CD4-positive, alpha-beta T cell (primary cell): ENCODE data around the gene MPZL2. TPM values are rescaled to one million over a fixed set of nuclear protein-coding genes. Genes with fewer than 3 reads are reported as not detected.
A peak's percentile ranks its signal among the peaks of the same experiment; 100 is the strongest.

ENCODE experiments used
- ATAC-seq: fragments of 200-7000 bp; cut with Tn5 transposase; one replicate; pipeline ENCODE4 v1.10.0; 2022; ENCODE audit warnings: mild to moderate bottlenecking; ENCODE audit not compliant: poor library complexity
- CTCF ChIA-PET: fragments of 350-600 bp; sonication (Branson Sonifier 250); formaldehyde crosslinking; loops from one replicate; lab custom pipeline; 2021; ENCODE audit warnings: antibody characterized with exemption, inconsistent platforms; lab: Charles Lee
- POLR2A ChIA-PET: fragments of 350-600 bp; sonication (Branson Sonifier 250); formaldehyde crosslinking; loops from one replicate; lab custom pipeline; 2021; ENCODE audit warnings: antibody characterized with exemption, inconsistent platforms; lab: Charles Lee
- DNase-seq, 14 experiments: peaks; one replicate each; pipeline ENCODE4 v3.0.0-alpha.2; 2013 to 2020; ENCODE audit warnings: mixed read lengths in 2 of 14
- H3K27ac ChIP-seq, 2 donors: one replicate each; pipeline versions ENCODE4 v1.5.1 to v1.7.0; 2013; ENCODE audit warnings: low read length in 2 of 2, low read depth in 1 of 2, mild to moderate bottlenecking in 1 of 2
- H3K27me3 ChIP-seq, 2 experiments: 1 replicate in 1 of 2; 2 replicates in 1 of 2; pipeline versions ENCODE4 v1.6.1 to v1.7.0; 2013; ENCODE audit warnings: low read length in 2 of 2, control low read depth in 1 of 2, mild to moderate bottlenecking in 1 of 2, moderate library complexity in 1 of 2; ENCODE audit not compliant: insufficient read depth in 2 of 2, control insufficient read depth in 1 of 2
- H3K36me3 ChIP-seq: one replicate; pipeline ENCODE4 v1.6.1; 2013; ENCODE audit warnings: low read length, control low read depth; ENCODE audit not compliant: insufficient read depth
- H3K4me1 ChIP-seq: one replicate; pipeline ENCODE4 v1.6.1; 2013; ENCODE audit warnings: low read length, control low read depth; ENCODE audit not compliant: insufficient read depth
- H3K4me3 ChIP-seq: one replicate; pipeline ENCODE4 v1.5.1; 2013; ENCODE audit warnings: mild to moderate bottlenecking, low read length, moderate library complexity
- H3K9me3 ChIP-seq, 2 experiments: 1 replicate in 1 of 2; 2 replicates in 1 of 2; pipeline versions ENCODE4 v1.6.1 to v1.7.0; 2013; ENCODE audit warnings: low read length in 2 of 2, mild to moderate bottlenecking in 2 of 2, control low read depth in 1 of 2, moderate library complexity in 1 of 2; ENCODE audit not compliant: control insufficient read depth in 1 of 2, insufficient read depth in 1 of 2
- H3K27ac Mint-ChIP-seq: one replicate; pipeline ENCODE4 v1.8.0; 2020; ENCODE audit warnings: mixed read lengths
- H3K27me3 Mint-ChIP-seq: one replicate; pipeline ENCODE4 v1.8.0; 2021; ENCODE audit warnings: mixed read lengths
- H3K36me3 Mint-ChIP-seq: one replicate; pipeline ENCODE4 v1.8.0; 2021; ENCODE audit warnings: low read depth, mixed read lengths
- H3K4me1 Mint-ChIP-seq: one replicate; pipeline ENCODE4 v1.8.0; 2021; ENCODE audit warnings: low read depth, mixed read lengths
- H3K4me3 Mint-ChIP-seq: one replicate; pipeline ENCODE4 v1.8.0; 2020; ENCODE audit warnings: mild to moderate bottlenecking, mixed read lengths
- H3K9me3 Mint-ChIP-seq: one replicate; pipeline ENCODE4 v1.8.0; 2020; ENCODE audit warnings: mixed read lengths
- intact Hi-C, 2 experiments: fragments of 100-400 bp; cut with DNase I in 1 of 2; cut with micrococcal nuclease in 1 of 2; formaldehyde crosslinking; loops; one replicate each; pipeline versions ENCODE4 v1.15.1 to v1.9.0; 2023 to 2025; cut with DNase I, micrococcal nuclease
- total RNA-seq, 174 experiments: library from RNA in 2 of 174; stranded (reverse) in 2 of 174; gene quantifications; one replicate each; pipeline ENCODE4 v1.2.3 and lab custom pipeline; 2021 to 2026
- TF ChIP-seq, protein P1 (sequence below): fragments of 200-600 bp; IDR thresholded peaks from one replicate; pipeline ENCODE4 v1.8.0; 2022; ENCODE audit warnings: antibody characterized with exemption, mild to moderate bottlenecking

The MPZL2 gene
- total RNA-seq, 2 experiments from 2014 or later, result 0.95 to 1.8 TPM

DNA sequence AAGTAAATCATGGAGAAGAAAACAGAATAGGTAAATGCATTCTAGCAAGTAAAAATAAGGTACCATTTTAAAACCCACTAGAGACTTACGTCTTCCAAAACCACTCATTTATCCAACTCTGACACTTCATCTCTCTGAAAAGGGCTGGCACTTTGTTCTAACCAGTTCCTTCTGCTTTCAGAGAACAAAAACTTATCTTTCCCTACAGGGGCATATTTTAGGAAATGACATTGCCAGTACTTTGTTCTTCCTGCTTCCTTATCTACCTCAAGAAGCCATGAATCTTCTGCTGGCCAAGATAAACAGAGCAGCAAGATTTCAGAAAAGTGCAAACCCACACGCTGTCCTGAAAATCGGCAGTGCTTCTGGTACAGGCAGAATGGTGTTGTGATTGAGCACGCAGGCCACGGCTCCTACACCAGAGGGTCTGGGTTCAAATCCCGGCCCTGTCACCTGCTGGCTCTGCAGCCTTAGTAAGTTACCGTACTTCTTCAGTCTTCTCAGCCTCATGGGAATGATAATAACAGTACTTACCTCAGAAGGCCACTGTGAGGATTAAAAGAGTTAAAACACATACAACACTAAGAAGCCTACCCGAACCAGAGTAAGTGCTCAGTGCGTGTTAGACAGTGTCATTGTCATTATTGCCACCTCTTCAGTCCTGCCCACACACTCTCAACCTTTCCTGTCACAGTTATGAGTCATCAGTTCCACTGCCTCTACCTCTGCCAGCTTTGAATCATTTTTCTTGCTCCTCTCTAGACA, 22.9 kb downstream of the MPZL2 start:
- Histone ChIP-seq H3K36me3 (peaks cover 20% of the 10 kb centered on the region), H3K27ac (peak overlapping the region; percentile 42 to 79), H3K27me3 (no peaks in the 10 kb centered on the region), H3K9me3 (no peaks in the 10 kb centered on the region), H3K4me3 (peak overlapping the region; percentile 21), H3K4me1 (peaks cover 49% of the 10 kb centered on the region)
- H3K4me1 Mint-ChIP-seq, result peaks cover 70% of the 10 kb centered on the region
- peak in 11 of 14 experiments; percentile 22 to 90 (median 55) for DNase-seq
- H3K36me3 Mint-ChIP-seq, result peaks cover 38% of the 10 kb centered on the region
- peak overlapping the region; percentile 71 for H3K4me3 Mint-ChIP-seq
- ATAC-seq, result peak; percentile 96
- CTCF ChIA-PET, result interaction anchor here (0.8 to 3.1 kb wide), 8 partner anchors 10 to 54 kb away, joined by 3 to 19 read pairs (median 4); partner anchors contain the start of gene MPZL2
- H3K27me3 Mint-ChIP-seq, result no peaks in the 10 kb centered on the region
- intact Hi-C loops, result loop anchor here in 1 of 2 experiments (2.0 to 5.0 kb wide), 2 partner anchors 16 to 39 kb away; partner anchors contain the start of gene JAML
- H3K9me3 Mint-ChIP-seq, result no peaks in the 10 kb centered on the region
- POLR2A ChIA-PET, result interaction anchor here (1.0 to 6.4 kb wide), 10 partner anchors 9 to 113 kb away, joined by 3 to 78 read pairs (median 4); partner anchors contain the start of genes CD3D, CD3E, JAML and MPZL3
- peak overlapping the region; percentile 89 for H3K27ac Mint-ChIP-seq
- TF ChIP-seq, protein P1, sequence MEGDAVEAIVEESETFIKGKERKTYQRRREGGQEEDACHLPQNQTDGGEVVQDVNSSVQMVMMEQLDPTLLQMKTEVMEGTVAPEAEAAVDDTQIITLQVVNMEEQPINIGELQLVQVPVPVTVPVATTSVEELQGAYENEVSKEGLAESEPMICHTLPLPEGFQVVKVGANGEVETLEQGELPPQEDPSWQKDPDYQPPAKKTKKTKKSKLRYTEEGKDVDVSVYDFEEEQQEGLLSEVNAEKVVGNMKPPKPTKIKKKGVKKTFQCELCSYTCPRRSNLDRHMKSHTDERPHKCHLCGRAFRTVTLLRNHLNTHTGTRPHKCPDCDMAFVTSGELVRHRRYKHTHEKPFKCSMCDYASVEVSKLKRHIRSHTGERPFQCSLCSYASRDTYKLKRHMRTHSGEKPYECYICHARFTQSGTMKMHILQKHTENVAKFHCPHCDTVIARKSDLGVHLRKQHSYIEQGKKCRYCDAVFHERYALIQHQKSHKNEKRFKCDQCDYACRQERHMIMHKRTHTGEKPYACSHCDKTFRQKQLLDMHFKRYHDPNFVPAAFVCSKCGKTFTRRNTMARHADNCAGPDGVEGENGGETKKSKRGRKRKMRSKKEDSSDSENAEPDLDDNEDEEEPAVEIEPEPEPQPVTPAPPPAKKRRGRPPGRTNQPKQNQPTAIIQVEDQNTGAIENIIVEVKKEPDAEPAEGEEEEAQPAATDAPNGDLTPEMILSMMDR, result no peak

DNA sequence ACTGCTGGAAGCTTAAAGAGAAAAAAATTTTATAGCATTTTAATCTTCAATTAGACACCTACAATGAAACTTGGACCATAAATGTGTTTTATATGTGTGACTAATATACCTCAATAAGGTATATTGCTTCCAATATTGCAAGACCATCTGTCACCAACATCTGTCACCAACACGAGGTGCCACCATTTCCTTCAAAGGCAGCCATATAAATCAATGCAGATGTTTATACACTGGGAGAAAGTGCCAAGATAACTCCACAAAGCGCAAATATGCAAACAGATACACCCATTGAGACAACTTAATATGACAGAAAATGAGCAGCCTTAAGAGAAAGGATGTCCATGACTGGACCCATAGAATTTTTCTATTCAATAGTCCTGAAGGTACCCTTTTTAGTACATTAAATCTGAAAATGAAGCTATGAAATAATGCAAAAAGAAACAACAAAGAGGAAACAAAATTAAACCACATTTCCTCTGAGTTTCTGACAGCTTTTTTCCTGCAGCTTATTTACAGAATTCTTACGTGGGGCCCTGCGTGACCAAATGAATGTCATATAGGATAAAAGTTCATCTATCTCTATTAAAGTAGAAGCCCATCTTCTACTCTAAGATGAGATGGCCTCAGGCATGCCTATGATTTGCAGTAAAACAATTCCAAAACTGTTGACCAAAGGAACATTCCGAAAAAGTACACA, 24.4 kb downstream of the MPZL2 start:
- peaks cover 35% of the 10 kb centered on the region for H3K36me3 ChIP-seq
- H3K4me3 ChIP-seq, result no peak overlapping the region
- DNase-seq, result peak in 1 of 14 experiments; percentile 22
- Mint-ChIP-seq H3K4me3 (peak overlapping the region; percentile 46), H3K4me1 (peaks cover 60% of the 10 kb centered on the region), H3K36me3 (peaks cover 37% of the 10 kb centered on the region), H3K9me3 (no peaks in the 10 kb centered on the region), H3K27ac (peak overlapping the region; percentile 89), H3K27me3 (no peaks in the 10 kb centered on the region)
- CTCF ChIA-PET, result interaction anchor here (0.8 to 2.0 kb wide), 6 partner anchors 10 to 41 kb away, joined by 3 to 8 read pairs (median 4); partner anchors contain the start of gene JAML
- peak overlapping the region in 1 of 2 donors; percentile 79 for H3K27ac ChIP-seq
- POLR2A ChIA-PET, result interaction anchor here (0.7 to 6.4 kb wide), 10 partner anchors 10 to 99 kb away, joined by 3 to 78 read pairs (median 3); partner anchors contain the start of genes CD3E, JAML, MPZL2 and MPZL3
- no peaks in the 10 kb centered on the region for H3K9me3 ChIP-seq
- intact Hi-C loops, result loop anchor here (2.0 to 5.0 kb wide), 2 partner anchors 15 to 37 kb away; partner anchors contain the start of gene JAML (in 1 of the 2)
- H3K27me3 ChIP-seq, result no peaks in the 10 kb centered on the region
- no peak for ATAC-seq
- TF ChIP-seq, protein P1, result no peak
- peaks cover 47% of the 10 kb centered on the region for H3K4me1 ChIP-seq

DNA sequence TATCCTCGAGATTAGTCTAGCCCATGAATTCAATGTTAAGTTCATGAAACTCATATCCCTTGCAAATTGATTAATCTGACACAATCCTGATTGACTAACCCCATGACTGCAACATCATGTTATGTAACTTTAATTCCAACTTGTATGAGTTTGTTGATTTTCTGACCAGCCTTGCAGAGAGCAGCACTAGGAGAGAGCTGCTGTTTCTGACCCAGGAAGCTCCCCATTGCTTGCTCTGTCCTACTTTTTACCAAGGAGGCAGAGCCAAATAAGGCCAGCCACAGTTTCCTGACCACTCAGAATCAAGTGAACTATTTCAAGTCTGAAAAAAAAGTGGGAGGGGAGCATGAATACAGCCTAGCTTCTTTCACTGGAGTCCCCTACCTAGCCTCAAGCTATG, 25.2 kb downstream of the MPZL2 start:
- Histone ChIP-seq H3K4me1 (peaks cover 47% of the 10 kb centered on the region), H3K4me3 (no peak overlapping the region), H3K27me3 (no peaks in the 10 kb centered on the region), H3K27ac (no peak overlapping the region), H3K9me3 (no peaks in the 10 kb centered on the region), H3K36me3 (peaks cover 42% of the 10 kb centered on the region)
- ATAC-seq, result no peak
- no peak overlapping the region for H3K4me3 Mint-ChIP-seq
- H3K4me1 Mint-ChIP-seq, result peaks cover 53% of the 10 kb centered on the region
- no peaks in the 10 kb centered on the region for H3K27me3 Mint-ChIP-seq
- ChIA-PET CTCF (interaction anchor here (0.8 to 2.0 kb wide), 6 partner anchors 9 to 41 kb away, joined by 3 to 8 read pairs (median 4); partner anchors contain the start of gene JAML), POLR2A (interaction anchor here (1.1 to 6.4 kb wide), 6 partner anchors 9 to 37 kb away, joined by 3 to 78 read pairs (median 7); partner anchors contain the start of genes JAML, MPZL2 and MPZL3)
- intact Hi-C loops, result loop anchor here in 1 of 2 experiments (5.0 kb wide), 1 partner anchor 37 kb away; no protein-coding TSS in a partner anchor
- H3K36me3 Mint-ChIP-seq, result peaks cover 32% of the 10 kb centered on the region
- TF ChIP-seq, protein P1, result no peak
- DNase-seq, result no peak
- H3K9me3 Mint-ChIP-seq, result no peaks in the 10 kb centered on the region
- peak overlapping the region; percentile 51 for H3K27ac Mint-ChIP-seq
